LNCAP (cell line): ENCODE measurements around the gene CNOT1.

ENCODE experiments used
- TF ChIP-seq, protein P1 (sequence below): fragments of 450-650 bp; IDR thresholded peaks from 2 replicates; pipeline ENCODE4 v1.5.1; 2017; ENCODE audit warnings: mild to moderate bottlenecking

The CNOT1 gene

DNA sequence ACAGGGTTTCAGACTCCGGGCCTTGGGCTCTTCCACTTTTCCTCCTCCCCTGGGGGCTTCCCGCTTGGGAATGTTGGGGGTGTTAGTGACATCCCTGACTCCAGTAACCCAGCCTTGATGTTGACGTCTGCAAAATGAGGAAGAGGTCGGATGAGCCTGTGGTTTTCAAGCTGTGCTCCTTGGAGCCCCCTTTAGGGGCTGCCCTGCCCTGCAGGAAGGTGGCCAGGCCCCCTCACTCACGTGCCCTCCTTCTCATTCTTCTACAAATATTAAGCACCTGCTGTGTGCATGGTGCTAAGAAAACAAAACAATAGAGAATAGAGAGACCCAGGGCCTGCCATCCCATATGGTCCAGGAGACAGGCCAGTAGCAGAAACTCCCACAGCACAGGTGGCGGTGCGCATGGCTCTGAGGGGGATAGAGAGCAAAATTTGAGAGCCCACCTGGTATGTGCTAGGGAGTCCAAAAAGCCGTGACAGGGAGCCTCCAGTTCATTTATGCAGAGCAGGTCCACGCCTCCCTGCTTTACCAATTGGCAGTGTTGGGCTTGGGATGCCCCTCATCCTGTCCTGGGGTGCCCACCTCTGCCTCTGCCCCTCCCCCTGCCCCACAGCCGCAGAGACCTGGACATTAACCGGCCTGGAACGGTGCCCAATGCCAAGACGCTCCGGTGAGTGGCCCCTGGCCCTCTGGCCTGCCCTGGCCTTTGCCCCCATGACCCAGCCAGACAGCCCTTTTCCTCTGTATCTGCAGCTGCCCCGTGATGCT, 122.2 kb downstream of the CNOT1 start:
- TF ChIP-seq, protein P1, sequence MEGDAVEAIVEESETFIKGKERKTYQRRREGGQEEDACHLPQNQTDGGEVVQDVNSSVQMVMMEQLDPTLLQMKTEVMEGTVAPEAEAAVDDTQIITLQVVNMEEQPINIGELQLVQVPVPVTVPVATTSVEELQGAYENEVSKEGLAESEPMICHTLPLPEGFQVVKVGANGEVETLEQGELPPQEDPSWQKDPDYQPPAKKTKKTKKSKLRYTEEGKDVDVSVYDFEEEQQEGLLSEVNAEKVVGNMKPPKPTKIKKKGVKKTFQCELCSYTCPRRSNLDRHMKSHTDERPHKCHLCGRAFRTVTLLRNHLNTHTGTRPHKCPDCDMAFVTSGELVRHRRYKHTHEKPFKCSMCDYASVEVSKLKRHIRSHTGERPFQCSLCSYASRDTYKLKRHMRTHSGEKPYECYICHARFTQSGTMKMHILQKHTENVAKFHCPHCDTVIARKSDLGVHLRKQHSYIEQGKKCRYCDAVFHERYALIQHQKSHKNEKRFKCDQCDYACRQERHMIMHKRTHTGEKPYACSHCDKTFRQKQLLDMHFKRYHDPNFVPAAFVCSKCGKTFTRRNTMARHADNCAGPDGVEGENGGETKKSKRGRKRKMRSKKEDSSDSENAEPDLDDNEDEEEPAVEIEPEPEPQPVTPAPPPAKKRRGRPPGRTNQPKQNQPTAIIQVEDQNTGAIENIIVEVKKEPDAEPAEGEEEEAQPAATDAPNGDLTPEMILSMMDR, result no peak

DNA sequence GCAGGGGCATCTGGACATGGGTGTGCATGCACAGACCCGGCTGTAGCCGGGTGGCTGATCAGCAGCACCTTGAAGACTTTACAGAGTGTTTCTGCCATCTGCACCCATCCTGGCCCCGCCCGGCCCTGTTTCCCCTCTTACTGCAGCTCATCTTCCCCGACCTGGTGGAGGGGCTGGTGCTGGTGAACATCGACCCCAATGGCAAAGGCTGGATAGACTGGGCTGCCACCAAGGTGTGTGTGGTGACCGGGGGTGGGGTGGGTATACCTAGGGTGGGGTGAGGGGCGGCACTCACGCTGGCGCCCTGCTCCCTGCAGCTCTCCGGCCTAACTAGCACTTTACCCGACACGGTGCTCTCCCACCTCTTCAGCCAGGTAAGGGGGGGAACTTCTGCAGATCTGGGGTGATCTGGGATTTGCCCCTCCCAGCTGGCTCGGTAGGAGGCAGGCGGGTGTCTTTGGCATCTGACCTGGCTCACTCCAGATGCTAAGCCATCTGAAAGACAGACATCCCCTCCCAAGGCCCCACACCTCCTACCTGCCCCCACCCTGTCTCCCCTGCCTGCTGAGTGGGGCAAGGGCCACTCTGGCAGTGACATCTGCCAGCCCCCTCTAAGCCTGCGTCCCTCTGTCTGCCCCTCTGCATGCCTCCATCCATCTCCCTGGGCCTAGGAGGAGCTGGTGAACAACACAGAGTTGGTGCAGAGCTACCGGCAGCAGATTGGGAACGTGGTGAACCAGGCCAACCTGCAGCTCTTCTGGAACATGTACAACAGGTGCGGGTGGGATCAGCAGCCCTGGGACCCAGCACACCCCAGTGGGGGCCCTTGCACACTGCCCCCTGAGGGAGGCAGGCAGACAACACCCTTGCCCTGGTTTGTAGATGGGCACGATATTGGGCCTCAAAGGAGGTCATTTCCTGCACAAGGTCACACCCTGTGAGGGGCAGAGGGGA, 123.1 kb downstream of the CNOT1 start:
- TF ChIP-seq, protein P1, result no peak

DNA sequence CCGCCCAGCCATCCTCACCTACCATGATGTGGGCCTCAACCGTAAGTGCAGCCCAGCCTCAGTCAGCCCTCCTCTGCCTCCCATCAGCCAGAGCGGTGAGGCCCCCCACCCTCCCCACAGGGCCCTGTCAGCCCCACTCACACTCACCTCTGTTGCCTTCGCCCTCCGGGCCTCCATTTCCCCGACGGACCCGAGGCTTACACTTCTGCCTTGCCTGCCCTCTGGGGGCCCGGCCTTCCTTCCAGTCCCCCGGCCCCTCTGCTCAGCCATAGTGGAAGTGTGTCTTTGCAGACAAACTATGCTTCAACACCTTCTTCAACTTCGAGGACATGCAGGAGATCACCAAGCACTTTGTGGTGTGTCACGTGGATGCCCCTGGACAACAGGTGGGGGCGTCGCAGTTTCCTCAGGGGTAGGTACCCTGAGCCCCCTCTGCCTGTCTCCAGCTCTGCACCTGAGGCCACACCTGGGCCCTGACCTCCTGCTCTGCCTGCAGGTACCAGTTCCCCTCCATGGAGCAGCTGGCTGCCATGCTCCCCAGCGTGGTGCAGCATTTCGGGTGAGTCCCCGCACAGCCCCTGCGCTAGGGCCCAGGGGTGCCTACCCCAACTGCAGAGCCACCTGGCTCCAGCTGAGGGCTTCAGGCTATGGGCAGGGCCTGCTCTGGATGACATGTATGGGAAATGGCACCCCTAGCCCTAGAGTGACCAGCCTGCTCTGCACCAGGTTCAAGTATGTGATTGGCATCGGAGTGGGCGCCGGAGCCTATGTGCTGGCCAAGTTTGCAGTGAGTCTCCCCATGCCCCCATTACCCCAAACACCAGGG, 125.5 kb downstream of the CNOT1 start:
- TF ChIP-seq, protein P1, result no peak

DNA sequence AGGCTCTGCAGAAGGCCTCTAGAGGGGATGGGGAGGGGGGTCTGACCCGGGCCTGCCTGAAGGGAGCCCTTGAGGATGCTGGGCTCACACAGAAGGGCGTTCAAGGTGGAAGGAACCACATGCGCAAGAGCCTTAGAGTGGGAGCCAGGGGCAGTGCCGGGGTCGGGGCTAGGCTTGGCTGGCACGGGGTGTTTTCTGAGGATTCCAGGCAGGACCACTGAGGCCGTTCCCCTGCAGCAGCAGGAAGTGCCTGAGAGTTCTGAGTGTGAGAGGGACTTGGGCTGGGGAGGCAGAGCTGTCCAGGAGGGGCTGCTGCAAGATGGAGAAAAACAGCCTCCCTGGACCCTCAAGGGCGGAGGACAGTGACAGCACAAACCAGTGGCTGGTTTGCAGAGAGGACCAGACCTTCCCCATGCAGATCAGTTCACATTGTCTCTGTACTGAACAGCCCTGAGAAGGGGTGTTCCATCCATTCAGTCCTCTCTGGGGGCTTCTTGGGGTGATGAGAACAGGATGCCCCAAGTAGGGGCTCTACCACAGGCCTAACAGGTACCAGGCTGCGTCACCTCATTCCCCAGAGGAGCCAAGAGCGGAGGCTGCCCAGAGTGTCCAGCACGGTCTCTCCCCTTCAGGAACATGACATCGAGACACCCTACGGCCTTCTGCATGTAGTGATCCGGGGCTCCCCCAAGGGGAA, 126.3 kb downstream of the CNOT1 start:
- TF ChIP-seq, protein P1, result no peak

DNA sequence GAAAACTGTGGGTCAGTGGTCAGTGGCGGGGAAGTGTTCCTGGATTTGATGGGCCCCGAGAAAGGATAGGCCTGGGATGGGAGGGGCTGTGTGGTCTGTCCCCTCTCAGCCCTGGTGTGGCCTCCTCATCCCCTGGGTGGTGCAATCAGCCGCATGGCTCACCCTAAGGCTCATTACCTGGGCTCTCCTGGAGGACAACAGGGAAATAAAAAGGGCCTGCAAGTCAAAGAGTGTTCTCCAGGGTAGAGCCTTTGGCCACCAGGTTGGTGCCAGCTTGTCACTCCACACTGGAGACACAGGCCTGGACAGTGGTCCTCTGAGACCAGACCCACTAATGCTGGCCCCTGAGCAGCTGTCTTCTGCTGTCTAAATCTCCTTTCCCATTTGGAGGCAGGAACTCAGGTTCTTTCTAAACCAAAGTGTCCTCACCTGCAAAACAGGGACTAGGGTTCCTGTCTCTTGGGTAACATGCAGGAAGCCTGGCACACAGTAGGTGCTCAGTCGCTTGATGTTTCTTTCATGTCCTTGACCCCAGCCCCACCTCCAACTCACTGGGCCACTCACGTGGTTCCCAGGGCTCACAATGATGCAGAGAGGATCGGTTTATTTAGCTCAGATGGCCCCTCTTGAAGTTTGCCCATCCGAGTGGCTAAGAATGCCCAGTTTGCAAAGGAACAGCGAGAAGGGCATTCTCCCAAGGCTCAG, 127.3 kb downstream of the CNOT1 start:
- TF ChIP-seq, protein P1, result no peak

DNA sequence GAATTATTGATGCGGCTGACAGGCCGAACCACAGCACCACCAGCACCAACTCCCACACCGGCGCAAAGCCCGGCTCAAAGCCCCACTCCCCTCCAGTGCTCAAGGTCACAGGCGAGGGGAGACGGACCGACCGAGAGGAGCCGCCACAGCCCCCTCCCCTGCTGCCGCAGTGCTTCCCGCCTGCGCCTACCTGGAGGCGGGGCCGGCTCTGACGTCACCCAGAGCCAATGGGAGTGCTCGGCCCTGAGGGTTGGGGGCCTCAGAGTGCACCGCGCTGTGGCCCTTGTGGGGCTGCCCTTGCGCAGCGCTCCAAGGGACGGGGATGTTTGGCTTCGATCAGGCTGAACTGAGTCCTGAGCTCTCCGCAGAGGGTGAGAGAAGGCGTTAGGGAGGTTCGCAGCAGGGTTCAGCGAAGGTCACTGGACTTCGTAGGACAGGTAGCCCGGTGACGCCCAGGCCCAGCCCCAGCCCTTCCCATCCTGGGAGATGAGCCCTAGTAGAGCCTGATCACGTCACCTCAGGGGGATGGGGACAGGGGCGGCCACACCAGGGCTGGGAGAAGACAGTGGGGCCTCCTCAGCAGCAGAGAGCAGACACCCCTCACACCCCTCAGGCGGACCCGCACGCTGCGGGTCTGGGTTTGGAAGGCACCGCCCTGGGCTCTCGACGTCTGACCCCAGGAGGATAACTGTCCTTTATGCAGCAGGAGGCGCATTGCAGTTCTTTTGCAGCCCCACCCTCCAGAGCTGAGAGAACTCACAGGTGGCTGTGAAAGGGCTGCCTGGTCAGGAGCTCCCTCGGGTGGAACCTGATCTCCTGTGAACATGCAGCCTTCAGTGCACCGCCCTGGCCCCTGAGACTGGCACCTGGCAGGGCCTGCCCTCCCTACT, 128.1 kb downstream of the CNOT1 start:
- TF ChIP-seq, protein P1, result no peak
